Renal cortex interstitium (tissue), 11 donors: ENCODE measurements around the gene NCKAP5. TPM values are rescaled to one million over a fixed set of nuclear protein-coding genes. Genes with fewer than 3 reads are reported as not detected.

Experiments used
- DNase-seq, 11 donors: peaks; one replicate each; pipeline ENCODE4 v3.0.0-alpha.2; 2013; ENCODE audit warnings: low read depth in 9 of 11, low spot score in 4 of 11; ENCODE audit errors: extremely low read depth in 1 of 11
- polyA plus RNA-seq, 3 donors: library from polyadenylated mRNA; unstranded; fragments of 120-200 nt; gene quantifications; one replicate each; pipeline ENCODE4 v1.2.1, GENCODE V29; 2013; ENCODE audit not compliant: insufficient read length in 3 of 3

NCKAP5 gene
- polyA plus RNA-seq, 3 donors: 7.3 to 9.2 (median 7.7) TPM

DNA sequence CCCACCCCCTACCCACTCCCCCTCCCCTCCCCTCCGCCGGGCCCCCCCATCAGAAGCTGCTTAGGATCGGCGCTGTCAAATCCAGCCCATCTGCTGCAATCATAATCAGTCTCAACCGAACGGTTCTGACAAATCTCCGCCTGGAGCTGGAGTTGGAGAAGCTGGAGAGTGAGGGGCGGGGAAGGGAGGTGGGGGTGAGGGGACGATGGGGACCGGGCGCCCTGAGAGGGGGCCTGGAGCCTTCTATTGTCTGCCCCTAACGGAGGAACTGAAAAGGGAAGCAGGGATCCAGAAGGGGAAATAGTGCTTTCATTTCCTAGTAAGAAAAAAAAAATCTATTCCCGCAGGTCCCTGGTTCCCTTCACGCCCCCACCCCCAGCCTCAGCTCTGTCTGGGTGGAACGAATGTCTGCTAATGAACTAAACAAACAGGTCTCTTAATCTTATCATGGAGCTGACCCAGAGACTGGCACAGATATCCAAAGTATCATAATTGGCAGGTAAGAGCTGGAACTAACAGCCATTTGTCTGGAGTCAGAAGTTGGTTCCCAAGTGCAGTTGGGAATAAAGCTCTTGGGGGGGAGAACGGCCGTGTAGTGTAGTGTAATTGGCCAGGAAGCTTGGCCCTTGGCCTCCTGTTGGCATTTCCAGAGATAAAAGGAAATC is 301.2 kb downstream of the NCKAP5 start:
- DNase-seq: no peak

DNA sequence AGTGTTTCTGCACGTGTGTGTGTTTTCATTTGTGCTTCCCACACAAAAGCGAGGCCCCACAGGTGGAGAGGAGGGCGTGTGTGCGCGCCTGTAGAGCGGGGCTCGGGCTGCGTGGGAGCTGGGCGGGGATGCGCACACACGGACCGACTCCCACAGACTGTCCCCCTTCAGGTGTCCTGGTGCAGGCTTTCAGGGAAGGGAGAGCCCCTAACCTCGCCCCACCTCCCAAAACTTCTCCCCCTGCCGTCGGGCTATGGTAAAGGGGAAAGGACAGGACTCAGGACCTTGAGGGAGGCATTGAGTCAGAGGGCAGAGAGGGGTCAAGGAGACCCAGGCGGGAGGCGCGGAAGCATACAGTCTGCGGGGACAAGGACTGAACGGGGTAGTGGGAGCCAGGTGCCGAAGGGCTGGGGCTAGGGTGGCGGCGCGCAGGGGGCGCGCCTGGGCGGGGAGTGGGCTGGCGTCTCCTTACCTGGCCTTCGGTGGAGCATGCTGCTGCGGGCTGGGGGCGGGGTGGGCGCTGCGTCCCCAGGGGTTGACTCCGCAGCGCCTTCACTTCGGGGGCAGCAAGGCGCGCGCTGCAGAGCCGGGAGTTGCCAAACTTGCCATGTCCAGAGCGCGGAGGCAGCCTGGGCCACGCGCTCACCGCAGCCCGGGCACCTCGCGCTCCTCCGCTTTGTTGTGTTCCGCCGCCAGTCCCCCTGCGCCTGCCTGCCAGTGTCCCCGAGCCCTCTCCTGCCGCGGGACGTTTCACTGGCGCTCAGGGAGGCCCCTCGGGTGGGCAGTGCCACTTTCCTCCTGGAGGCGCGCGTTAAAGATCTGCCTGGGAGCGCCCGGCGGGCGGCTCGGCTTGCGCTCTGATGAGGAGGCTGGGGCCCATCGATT is 302.0 kb downstream of the NCKAP5 start:
- peak in 3 of 11 donors; percentile 21 to 24 (median 22) for DNase-seq

DNA sequence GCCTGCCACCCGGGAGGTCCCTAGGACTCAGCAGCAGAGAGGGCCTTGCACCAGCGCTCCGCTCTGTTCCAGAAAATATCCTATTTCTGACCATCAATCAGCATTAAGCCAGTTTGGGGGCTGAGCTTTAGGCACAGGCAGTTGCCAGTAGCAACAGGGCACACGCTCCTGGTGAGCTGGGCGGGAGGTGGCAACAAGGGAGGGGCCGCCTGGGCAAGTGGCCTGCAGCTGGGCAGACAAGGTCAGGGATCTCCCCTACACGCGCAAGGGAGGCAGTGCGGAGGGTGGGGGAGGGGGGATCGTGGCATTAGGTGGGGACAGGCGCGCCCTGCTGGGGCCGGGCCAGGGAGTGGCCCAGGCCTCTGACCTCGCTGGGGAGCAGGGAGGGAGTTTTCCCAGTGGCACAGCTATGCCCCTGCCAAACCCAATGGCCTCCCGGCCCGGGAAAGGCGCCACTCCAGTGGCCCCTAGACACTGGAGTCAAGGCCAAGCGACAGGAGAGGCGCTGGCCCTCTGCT is 302.8 kb downstream of the NCKAP5 start:
- DNase-seq: peak in 4 of 11 donors; percentile 28 to 53 (median 44)

- no peak for DNase-seq
These were observed 303.3 kb downstream of the NCKAP5 start for GRCh38 chr2:133264989-133265401.

DNA sequence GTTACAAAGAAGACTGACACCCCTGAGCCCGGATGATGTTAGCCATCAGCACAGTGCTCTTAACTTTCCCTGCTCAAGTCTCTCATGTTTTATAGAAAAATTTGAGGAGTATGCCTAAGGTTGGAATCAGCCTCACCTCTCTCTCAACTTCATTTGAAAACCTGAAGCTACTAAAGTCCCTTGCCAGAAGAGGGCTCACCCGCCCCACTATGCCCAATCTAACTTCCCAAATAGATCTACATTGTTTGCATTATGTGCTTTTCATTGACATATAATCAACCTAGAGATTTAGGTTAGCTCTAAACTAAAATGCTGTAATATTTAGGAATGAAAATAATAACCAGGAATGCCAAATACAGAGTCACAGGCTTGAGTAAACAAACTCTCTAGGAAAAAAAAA is 305.4 kb downstream of the NCKAP5 start:
- no peak for DNase-seq

GRCh38 chr2:133255360-133255759 is 312.9 kb downstream of the NCKAP5 start:
- no peak for DNase-seq

- no peak for DNase-seq
These were observed 314.5 kb downstream of the NCKAP5 start for GRCh38 chr2:133253793-133254192.

- DNase-seq: no peak
These were observed 315.4 kb downstream of the NCKAP5 start for GRCh38 chr2:133252780-133253355.

DNA sequence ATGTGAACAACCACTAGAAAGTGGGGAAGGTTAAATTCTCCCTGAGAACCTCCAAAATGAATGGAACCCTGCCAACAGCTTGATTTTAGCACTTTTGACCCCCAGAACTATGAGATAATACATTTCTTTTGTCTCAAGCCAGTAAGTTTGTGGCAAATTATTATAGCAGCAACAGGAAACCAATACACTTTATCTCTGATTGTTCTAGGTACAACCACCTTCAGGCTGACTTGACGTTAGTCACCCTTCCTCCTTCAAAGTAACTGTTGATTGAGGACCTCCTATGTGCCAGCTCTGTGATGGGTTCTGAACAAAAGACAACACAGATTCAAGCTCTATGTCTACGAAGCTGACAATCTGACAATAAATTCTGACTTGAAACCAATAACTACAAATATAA is 318.9 kb downstream of the NCKAP5 start:
- no peak for DNase-seq

GRCh38 chr2:133248264-133248663 is 320.0 kb downstream of the NCKAP5 start:
- DNase-seq: no peak

DNA sequence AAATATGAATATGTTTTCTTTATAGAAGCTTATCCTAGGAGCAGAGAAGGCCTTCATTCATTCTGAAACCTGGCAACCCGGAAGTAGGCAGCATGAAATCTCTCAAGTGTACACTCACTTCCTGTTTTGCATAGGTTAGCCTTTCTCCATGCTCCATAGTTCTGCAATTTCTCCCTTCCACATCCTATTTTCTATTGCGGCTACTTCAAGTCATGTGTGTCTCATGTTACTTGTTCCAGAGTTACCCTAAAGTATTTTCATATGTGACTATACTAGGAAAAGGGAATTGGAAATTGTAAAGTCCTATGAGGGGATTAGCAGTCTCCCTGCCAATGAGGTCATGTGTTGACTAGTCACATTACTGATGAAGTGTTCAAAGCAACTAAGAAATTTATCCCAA is 320.6 kb downstream of the NCKAP5 start:
- DNase-seq: peak in 1 of 11 donors; percentile 3

- DNase-seq: no peak
These were observed 327.1 kb downstream of the NCKAP5 start for GRCh38 chr2:133241224-133241571.

DNA sequence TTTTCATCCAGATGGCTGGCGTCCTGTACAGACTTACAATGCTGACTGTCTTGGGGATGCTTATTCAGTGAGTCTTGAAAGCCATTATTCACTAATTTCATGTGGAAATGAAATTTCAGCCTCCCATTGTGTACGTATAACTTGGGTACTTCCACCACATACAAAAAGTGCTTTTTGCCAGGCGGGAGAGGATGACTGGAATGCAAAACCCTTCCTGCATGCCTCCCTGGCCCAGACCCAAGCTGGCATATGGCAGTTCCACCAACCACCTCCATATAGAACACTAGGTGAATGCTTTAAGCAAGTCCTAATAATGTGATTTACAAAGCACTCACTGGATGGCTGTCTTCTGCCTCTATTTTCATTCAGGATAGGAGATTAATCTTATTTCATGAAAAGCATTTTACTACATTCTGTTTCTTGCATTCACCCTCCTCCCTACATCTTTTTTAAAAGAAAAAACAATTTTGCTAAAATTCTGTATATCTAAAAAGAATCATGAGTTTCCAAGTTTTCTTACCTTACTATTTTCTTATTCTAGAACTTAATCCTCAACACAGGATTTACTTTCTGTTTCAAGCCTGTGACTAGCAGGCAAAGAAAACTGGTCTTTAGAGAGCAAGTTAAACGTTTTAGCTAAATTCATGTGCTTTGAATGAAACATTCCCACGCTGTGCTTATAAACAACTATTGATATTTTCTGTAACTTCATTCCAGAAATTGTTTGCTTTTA is 327.6 kb downstream of the NCKAP5 start:
- DNase-seq: no peak

GRCh38 chr2:133235968-133236367 is 332.3 kb downstream of the NCKAP5 start:
- DNase-seq: no peak

DNA sequence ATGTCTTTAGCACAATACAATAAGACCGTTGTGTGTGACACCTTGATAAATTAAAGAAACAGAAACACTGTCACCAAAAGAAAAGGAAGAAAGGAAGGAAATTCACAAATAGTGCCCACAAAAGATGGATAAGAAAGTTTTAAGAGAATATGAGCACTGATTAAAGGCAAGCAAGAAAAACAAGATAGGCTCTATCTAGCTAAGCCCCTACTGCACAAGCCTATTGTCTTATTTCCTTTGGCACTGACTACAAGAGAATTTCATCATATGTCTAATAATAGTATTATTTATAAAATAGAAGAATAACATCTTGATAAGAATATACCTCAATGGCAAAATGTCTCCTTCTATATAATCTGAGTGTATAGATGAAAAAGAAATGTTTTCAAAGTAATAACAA is 335.7 kb downstream of the NCKAP5 start:
- DNase-seq: no peak

DNA sequence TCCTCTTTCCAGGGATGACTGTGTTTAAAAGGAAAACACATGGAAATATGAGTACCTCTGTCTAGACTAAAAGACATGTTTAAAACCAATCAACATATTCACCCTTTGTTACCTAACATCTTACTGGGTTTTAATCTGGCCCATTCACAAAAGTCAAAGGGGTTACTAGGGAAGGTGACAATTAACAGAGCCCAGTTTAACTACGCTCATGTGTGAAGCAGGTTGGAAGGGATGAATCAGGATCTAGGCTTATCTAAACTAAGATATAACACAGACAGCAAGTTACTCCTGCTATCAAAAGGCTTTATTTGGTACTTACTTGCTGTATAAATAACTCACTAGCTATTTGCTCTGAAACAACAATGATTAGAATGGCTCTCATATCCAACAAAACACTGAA is 337.0 kb downstream of the NCKAP5 start:
- DNase-seq: no peak

DNA sequence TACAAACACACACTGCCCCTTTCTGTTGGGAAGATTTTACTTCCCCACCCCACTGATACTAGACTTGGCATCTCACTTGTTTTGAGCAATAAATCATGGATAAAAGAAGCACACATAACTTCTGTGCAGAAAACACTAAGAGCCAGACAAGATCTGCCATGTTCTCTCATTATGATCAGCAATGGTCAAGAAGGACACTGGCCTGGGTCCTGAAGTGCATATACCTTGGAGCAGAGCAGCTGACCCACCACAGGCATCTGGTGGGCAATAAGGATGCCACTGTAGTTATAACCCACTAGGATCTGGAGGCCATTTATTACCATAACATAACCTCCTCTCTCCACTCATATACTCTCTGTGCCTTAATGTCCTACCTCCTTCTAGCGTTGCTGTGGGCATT is 338.3 kb downstream of the NCKAP5 start:
- no peak for DNase-seq

- no peak for DNase-seq
These were observed 345.0 kb downstream of the NCKAP5 start for GRCh38 chr2:133223226-133223625.

- DNase-seq: no peak
These were observed 346.9 kb downstream of the NCKAP5 start for GRCh38 chr2:133221398-133221797.
